H1 (cell line): ENCODE data around the gene CCDC83. TPM values are rescaled to one million over a fixed set of nuclear protein-coding genes. Genes with fewer than 3 reads are reported as not detected.
A peak's percentile ranks its signal among the peaks of the same experiment; 100 is the strongest.

ENCODE experiments used
- CTCF ChIA-PET: fragments of 300-600 bp; sonication (Branson Sonifier 250); formaldehyde crosslinking; loops from one replicate; lab custom pipeline; 2021; ENCODE audit not compliant: partially characterized antibody; lab: Charles Lee
- POLR2A ChIA-PET: fragments of 300-600 bp; sonication (Branson Sonifier 250); formaldehyde crosslinking; loops from one replicate; lab custom pipeline; 2021; ENCODE audit warnings: inconsistent platforms; ENCODE audit not compliant: partially characterized antibody; lab: Charles Lee
- DNase-seq, 2 experiments: peaks; one replicate each; pipeline versions ENCODE4 v3.0.0 to v3.0.0-alpha.2; 2010 to 2022; ENCODE audit warnings: low spot score in 2 of 2, low read depth in 1 of 2, mixed read lengths in 1 of 2
- FAIRE-seq: peaks from 2 replicates; lab custom pipeline; 2011; peaks lifted over from hg19 to GRCh38; lab: Jason Lieb, UNC
- H2AFZ ChIP-seq: 2 replicates; pipeline ENCODE4 v1.8.1; 2012; ENCODE audit warnings: low read length, inconsistent platforms
- H2AK5ac ChIP-seq: 2 replicates; pipeline ENCODE4 v1.6.1; 2013; ENCODE audit warnings: low read depth, low read length
- H2BK120ac ChIP-seq: replicated peaks from 2 replicates; pipeline ENCODE3; 2013; ENCODE audit warnings: low read depth, low read length, inconsistent platforms
- H2BK12ac ChIP-seq: 2 replicates; pipeline ENCODE4 v1.6.1; 2013; ENCODE audit warnings: low read depth, low read length
- H2BK15ac ChIP-seq: 2 replicates; pipeline ENCODE4 v1.6.1; 2013; ENCODE audit warnings: low read length
- H2BK20ac ChIP-seq: 2 replicates; pipeline ENCODE4 v1.6.1; 2013; ENCODE audit warnings: low read length
- H2BK5ac ChIP-seq: 2 replicates; pipeline ENCODE4 v1.6.1; 2013; ENCODE audit warnings: low read depth, low read length
- H3K14ac ChIP-seq: 2 replicates; pipeline ENCODE4 v1.6.1; 2013; ENCODE audit warnings: inconsistent platforms; ENCODE audit not compliant: insufficient read length
- H3K18ac ChIP-seq: 2 replicates; pipeline ENCODE4 v1.6.1; 2013; ENCODE audit warnings: low read length; ENCODE audit errors: extremely low read depth
- H3K23ac ChIP-seq: 2 replicates; pipeline ENCODE4 v1.6.1; 2013; ENCODE audit warnings: inconsistent platforms; ENCODE audit not compliant: insufficient read length
- H3K23me2 ChIP-seq: 2 replicates; pipeline ENCODE4 v1.6.1; 2013; ENCODE audit warnings: low read depth, low read length
- H3K27ac ChIP-seq: 2 replicates; pipeline ENCODE4 v1.6.1; 2011; ENCODE audit warnings: low read depth, low read length, inconsistent platforms
- H3K27me3 ChIP-seq, 4 experiments: replicated peaks in 1 of 4; 1 replicate in 1 of 4; 2 replicates in 3 of 4; pipeline versions ENCODE4 v1.6.1 to v1.8.1; 2011 to 2013; ENCODE audit warnings: low read length in 3 of 4, mild to moderate bottlenecking in 3 of 4, inconsistent platforms in 2 of 4, mixed read lengths in 2 of 4, moderate library complexity in 1 of 4; ENCODE audit not compliant: control insufficient read depth in 3 of 4, insufficient read depth in 3 of 4; ENCODE audit errors: extremely low read depth in 1 of 4
- H3K36me3 ChIP-seq, 4 experiments: 2 replicates each; pipeline versions ENCODE4 v1.6.1 to v1.8.1; 2011 to 2013; ENCODE audit warnings: mild to moderate bottlenecking in 4 of 4, low read length in 3 of 4, moderate library complexity in 2 of 4, control low read depth in 1 of 4, inconsistent platforms in 1 of 4; ENCODE audit not compliant: insufficient read depth in 4 of 4, control insufficient read depth in 2 of 4
- H3K4ac ChIP-seq: replicated peaks from 2 replicates; pipeline ENCODE3; 2013; ENCODE audit warnings: low read length, low read depth, mixed read lengths, inconsistent platforms; ENCODE audit not compliant: insufficient read length
- H3K4me1 ChIP-seq, 4 experiments: replicated peaks in 1 of 4; 1 replicate in 1 of 4; 2 replicates in 3 of 4; pipeline versions ENCODE4 v1.6.1 to v1.8.1; 2011 to 2013; ENCODE audit warnings: low read length in 3 of 4, inconsistent platforms in 2 of 4, mixed read lengths in 1 of 4; ENCODE audit not compliant: insufficient read depth in 4 of 4, control insufficient read depth in 3 of 4
- H3K4me2 ChIP-seq, 2 experiments: 2 replicates each; pipeline versions ENCODE4 v1.6.1 to v1.8.1; 2011 to 2013; ENCODE audit warnings: low read depth in 2 of 2, low read length in 2 of 2, control low read depth in 1 of 2, inconsistent platforms in 1 of 2, mild to moderate bottlenecking in 1 of 2; ENCODE audit not compliant: insufficient read depth in 1 of 2
- H3K4me3 ChIP-seq, 4 experiments: fragments of 200-600, 300-600 bp in 1 of 4; sonication (generic), shearing (Covaris generic), sonication (Bioruptor Twin) in 1 of 4; 2 replicates each; pipeline versions ENCODE4 v1.5.1 to v1.8.1; 2011 to 2016; ENCODE audit warnings: low read length in 4 of 4, low read depth in 3 of 4, control low read depth in 2 of 4, inconsistent platforms in 2 of 4, mild to moderate bottlenecking in 2 of 4, mixed read lengths in 1 of 4, moderate library complexity in 1 of 4; ENCODE audit not compliant: insufficient read depth in 2 of 4; ENCODE audit errors: extremely low read depth in 1 of 4
- H3K56ac ChIP-seq: replicated peaks from 2 replicates; pipeline ENCODE3; 2013; ENCODE audit warnings: low read depth, mild to moderate bottlenecking, mixed read lengths, low read length, inconsistent platforms; ENCODE audit not compliant: insufficient read length
- H3K79me1 ChIP-seq: 2 replicates; pipeline ENCODE4 v1.6.1; 2013; ENCODE audit warnings: low read depth, low read length, control low read depth
- H3K79me2 ChIP-seq, 2 experiments: 2 replicates each; pipeline versions ENCODE4 v1.6.1 to v1.8.1; 2012 to 2013; ENCODE audit warnings: low read length in 2 of 2, mild to moderate bottlenecking in 2 of 2, inconsistent platforms in 1 of 2; ENCODE audit not compliant: insufficient read depth in 2 of 2, control insufficient read depth in 1 of 2
- H3K9ac ChIP-seq, 4 experiments: replicated peaks in 1 of 4; 1 replicate in 1 of 4; 2 replicates in 3 of 4; pipeline versions ENCODE4 v1.6.1 to v1.8.1; 2011 to 2013; ENCODE audit warnings: low read depth in 3 of 4, low read length in 3 of 4, control low read depth in 2 of 4, mild to moderate bottlenecking in 2 of 4, moderate library complexity in 2 of 4, inconsistent platforms in 1 of 4; ENCODE audit errors: extremely low read depth in 1 of 4
- H3K9me3 ChIP-seq, 2 experiments: 2 replicates each; pipeline versions ENCODE4 v1.6.1 to v1.8.1; 2012 to 2013; ENCODE audit warnings: mild to moderate bottlenecking in 2 of 2, moderate library complexity in 2 of 2, control low read depth in 1 of 2, inconsistent platforms in 1 of 2, low read depth in 1 of 2, low read length in 1 of 2, mixed read lengths in 1 of 2; ENCODE audit not compliant: insufficient read depth in 2 of 2
- H4K20me1 ChIP-seq, 2 experiments: replicated peaks in 1 of 2; 2 replicates each; pipeline versions ENCODE3 to v1.8.1; 2011 to 2013; ENCODE audit warnings: inconsistent platforms in 2 of 2, low read length in 2 of 2, mild to moderate bottlenecking in 1 of 2; ENCODE audit not compliant: insufficient read depth in 2 of 2, control insufficient read depth in 1 of 2
- H4K5ac ChIP-seq: 2 replicates; pipeline ENCODE4 v1.6.1; 2013; ENCODE audit warnings: low read length, low read depth, mixed read lengths, inconsistent platforms; ENCODE audit not compliant: insufficient read length
- H4K8ac ChIP-seq: 2 replicates; pipeline ENCODE4 v1.8.0; 2013; ENCODE audit warnings: mild to moderate bottlenecking, moderate library complexity, low read length, inconsistent platforms; ENCODE audit not compliant: insufficient read depth; ENCODE audit errors: extremely low read depth
- H4K91ac ChIP-seq: replicated peaks from 2 replicates; pipeline ENCODE3; 2013; ENCODE audit warnings: low read length, mixed read lengths, inconsistent platforms; ENCODE audit not compliant: insufficient read length
- BCL11A ChIP-seq, 2 experiments: IDR thresholded peaks; one replicate each; pipeline ENCODE4 v1.6.1; 2011; ENCODE audit warnings: low read depth in 2 of 2, low read length in 2 of 2, mild to moderate bottlenecking in 2 of 2
- CBX8 ChIP-seq: fragments of 300-800, 300-1000 bp; sonication (generic); IDR thresholded peaks from 2 replicates; pipeline ENCODE4 v1.7.1; 2016; ENCODE audit warnings: low read depth, low read length, borderline replicate concordance
- JUND ChIP-seq: IDR thresholded peaks from 2 replicates; pipeline ENCODE4 v1.6.1; 2011; ENCODE audit warnings: mild to moderate bottlenecking, improper control_type of control experiment, low read length
- POLR2A ChIP-seq, 2 experiments: IDR thresholded peaks; 1 replicate in 1 of 2; 2 replicates in 1 of 2; pipeline ENCODE4 v1.6.1; 2011; ENCODE audit warnings: low read depth in 2 of 2, low read length in 2 of 2, mild to moderate bottlenecking in 2 of 2; ENCODE audit errors: control extremely low read depth in 1 of 2
- POU5F1 ChIP-seq: IDR thresholded peaks from 2 replicates; pipeline ENCODE4 v1.6.1; 2011; ENCODE audit warnings: low read depth, mild to moderate bottlenecking, low read length, moderate library complexity
- RAD21 ChIP-seq, 2 experiments: IDR thresholded peaks in 1 of 2; conservative IDR thresholded peaks in 1 of 2; 2 replicates each; pipeline ENCODE4 v1.6.1; 2011; ENCODE audit warnings: low read depth in 2 of 2, low read length in 2 of 2, improper control_type of control experiment in 1 of 2, inconsistent platforms in 1 of 2, mild to moderate bottlenecking in 1 of 2, moderate library complexity in 1 of 2
- RBBP5 ChIP-seq: IDR thresholded peaks from 2 replicates; pipeline ENCODE4 v1.7.1; 2012; ENCODE audit warnings: low read depth, mild to moderate bottlenecking, inconsistent platforms, low read length, moderate library complexity, borderline replicate concordance
- TCF12 ChIP-seq: IDR thresholded peaks from 2 replicates; pipeline ENCODE4 v1.6.1; 2011; ENCODE audit warnings: low read depth, mild to moderate bottlenecking, low read length
- YY1 ChIP-seq: IDR thresholded peaks from 2 replicates; pipeline ENCODE4 v1.6.1; 2011; ENCODE audit warnings: low read depth, mild to moderate bottlenecking, low read length
- WGBS, 2 experiments: shearing (Covaris generic) in 1 of 2; methylation state at CpG; one replicate each; pipeline versions ENCODE4 v1.1.6 to v1.1.7; 2013 to 2015; ENCODE audit warnings: low lambda C conversion rate in 2 of 2, mixed read lengths in 2 of 2, inconsistent platforms in 1 of 2, low coverage in 1 of 2, missing lambda C conversion rate in 1 of 2; ENCODE audit not compliant: insufficient replicate concordance in 2 of 2, insufficient coverage in 1 of 2, insufficient read length in 1 of 2; ENCODE audit errors: extremely low coverage in 1 of 2, missing lambda C conversion rate in 1 of 2; 5-methylcytosine and 5-hydroxymethylcytosine counted together
- polyA plus RNA-seq, 7 experiments: library from polyadenylated mRNA; depleted of rRNA in 3 of 7; stranded (reverse) in 5 of 7; unstranded in 2 of 7; fragments of >200 nt in 5 of 7; fragments of 200-250 nt in 2 of 7; gene quantifications; 1 replicate in 5 of 7; 2 replicates in 1 of 7; 4 replicates in 1 of 7; pipeline versions ENCODE4 v1.2.1 to v1.2.3, GENCODE V29; 2011 to 2013; ENCODE audit warnings: missing spikeins in 2 of 7, mixed read lengths in 2 of 7
- total RNA-seq: library from RNA; stranded (reverse); fragmentation: NEBNext Ultra II Directional; extraction: Animal tissue kit (Norgen Biotek cat#: 25700); gene quantifications from 2 replicates; pipeline ENCODE4 v1.2.1, GENCODE V29; 2021
- TF ChIP-seq, protein P1 (sequence below), 3 experiments: IDR thresholded peaks; 1 replicate in 2 of 3; 2 replicates in 1 of 3; pipeline versions ENCODE4 v1.5.1 to v1.6.1; 2011; ENCODE audit warnings: low read length in 3 of 3, mild to moderate bottlenecking in 3 of 3, inconsistent platforms in 2 of 3, low read depth in 1 of 3, moderate library complexity in 1 of 3; ENCODE audit not compliant: insufficient read depth in 1 of 3; ENCODE audit errors: control extremely low read depth in 1 of 3

CCDC83 gene
- total and polyA plus RNA-seq, 2 of the 8 experiments (the other 6 are each of a cell fraction or from before 2014, with no cell fraction given), result not detected

DNA sequence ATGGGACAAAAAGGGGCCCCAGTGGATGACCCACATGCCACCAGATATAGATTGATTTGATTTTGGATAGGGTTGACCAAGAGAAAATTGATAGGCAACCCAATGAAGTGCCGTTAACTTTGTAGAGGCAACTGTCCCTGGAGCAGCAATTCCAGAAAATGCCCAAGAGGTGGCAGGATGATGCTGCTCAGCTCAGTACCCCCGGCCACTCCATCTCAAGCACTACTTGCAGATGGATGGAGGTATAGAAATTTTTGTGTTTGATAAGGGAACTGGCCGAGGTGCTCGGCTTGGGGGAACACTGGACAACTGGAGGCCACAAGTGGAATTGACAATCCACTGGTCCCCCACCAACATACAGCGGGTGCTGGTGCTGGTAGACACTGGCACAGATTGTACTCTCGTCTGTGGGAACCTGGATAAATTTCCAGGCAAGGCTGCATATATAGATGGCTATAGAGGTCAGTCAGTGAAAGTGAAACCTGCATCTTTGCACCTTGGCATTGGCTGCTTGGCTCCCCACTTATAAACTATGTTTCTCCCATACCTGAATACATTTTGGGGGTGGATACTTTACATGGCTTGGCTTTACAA, 86.3 kb downstream of the CCDC83 start:
- H2BK15ac ChIP-seq, result no peak overlapping the region
- H3K23me2 ChIP-seq, result no peaks in the 10 kb centered on the region
- H3K23ac ChIP-seq, result no peak overlapping the region
- POLR2A ChIA-PET, result no interaction called here
- no peak for TF ChIP-seq RBBP5
- TF ChIP-seq TCF12, result no peak
- TF ChIP-seq, protein P1, sequence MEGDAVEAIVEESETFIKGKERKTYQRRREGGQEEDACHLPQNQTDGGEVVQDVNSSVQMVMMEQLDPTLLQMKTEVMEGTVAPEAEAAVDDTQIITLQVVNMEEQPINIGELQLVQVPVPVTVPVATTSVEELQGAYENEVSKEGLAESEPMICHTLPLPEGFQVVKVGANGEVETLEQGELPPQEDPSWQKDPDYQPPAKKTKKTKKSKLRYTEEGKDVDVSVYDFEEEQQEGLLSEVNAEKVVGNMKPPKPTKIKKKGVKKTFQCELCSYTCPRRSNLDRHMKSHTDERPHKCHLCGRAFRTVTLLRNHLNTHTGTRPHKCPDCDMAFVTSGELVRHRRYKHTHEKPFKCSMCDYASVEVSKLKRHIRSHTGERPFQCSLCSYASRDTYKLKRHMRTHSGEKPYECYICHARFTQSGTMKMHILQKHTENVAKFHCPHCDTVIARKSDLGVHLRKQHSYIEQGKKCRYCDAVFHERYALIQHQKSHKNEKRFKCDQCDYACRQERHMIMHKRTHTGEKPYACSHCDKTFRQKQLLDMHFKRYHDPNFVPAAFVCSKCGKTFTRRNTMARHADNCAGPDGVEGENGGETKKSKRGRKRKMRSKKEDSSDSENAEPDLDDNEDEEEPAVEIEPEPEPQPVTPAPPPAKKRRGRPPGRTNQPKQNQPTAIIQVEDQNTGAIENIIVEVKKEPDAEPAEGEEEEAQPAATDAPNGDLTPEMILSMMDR (IDR thresholded peaks at IDR 0.05; ENCODE audit: control extremely low read depth in 1 of 3, insufficient read depth in 1 of 3, low read depth in 1 of 3, low read length in 3 of 3), result peak; percentile 69 to 77 (median 71)
- TF ChIP-seq POU5F1, result no peak
- TF ChIP-seq CBX8, result no peak
- TF ChIP-seq RAD21 (IDR thresholded peaks at IDR 0.05 in 1 of 2, conservative IDR thresholded peaks at IDR 0.05 in 1 of 2; ENCODE audit: low read depth in 2 of 2, low read length in 2 of 2), result peak; percentile 89
- no peak for TF ChIP-seq JUND
- TF ChIP-seq BCL11A (IDR thresholded peaks at IDR 0.05; ENCODE audit: low read depth in 2 of 2, low read length in 2 of 2), result no peak
- TF ChIP-seq YY1, result 0 out of 2 replicates have a peak, but pooled peaks have one; percentile 19
- TF ChIP-seq POLR2A (IDR thresholded peaks at IDR 0.05; ENCODE audit: control extremely low read depth in 1 of 2, low read depth in 2 of 2, low read length in 2 of 2), result no peak
- TF ChIP-seq, all 59 proteins: peak for 3
- no peak overlapping the region for H3K14ac ChIP-seq
- H3K79me1 ChIP-seq, result no peaks in the 10 kb centered on the region
- H4K91ac ChIP-seq, result no peak overlapping the region
- no peak overlapping the region for H4K5ac ChIP-seq
- H2BK5ac ChIP-seq, result no peak overlapping the region
- H4K20me1 ChIP-seq, result no peaks in the 10 kb centered on the region
- peak; percentile 84 for FAIRE-seq
- H2BK120ac ChIP-seq, result no peak overlapping the region
- no peak overlapping the region for H3K4me3 ChIP-seq
- no peak overlapping the region for H2AK5ac ChIP-seq
- CTCF ChIA-PET, result interaction anchor here (0.8 to 2.1 kb wide), 8 partner anchors 13 to 353 kb away, joined by 3 to 5 read pairs (median 4); no protein-coding TSS in a partner anchor
- no peaks in the 10 kb centered on the region; a peak in 1 of 4 replicates for H3K9me3 ChIP-seq
- no peak overlapping the region for H3K27ac ChIP-seq
- no peak overlapping the region for H3K4ac ChIP-seq
- WGBS, 2 experiments, result 77% methylated on average over 6 of the region's 6 CpGs; no CpG with 5 or more reads in 1 of the 2 experiments
- H3K79me2 ChIP-seq, result no peaks in the 10 kb centered on the region
- no peaks in the 10 kb centered on the region for H3K36me3 ChIP-seq
- no peak overlapping the region for H3K56ac ChIP-seq
- no peaks in the 10 kb centered on the region for H3K4me1 ChIP-seq
- H2AFZ ChIP-seq, result no peak overlapping the region
- no peak overlapping the region for H2BK20ac ChIP-seq
- H3K4me2 ChIP-seq, result no peak overlapping the region
- H2BK12ac ChIP-seq, result no peak overlapping the region
- no peak overlapping the region for H3K18ac ChIP-seq
- H4K8ac ChIP-seq, result no peak overlapping the region
- H3K27me3 ChIP-seq, result no peaks in the 10 kb centered on the region
- DNase-seq, result peak; percentile 29 to 58
- no peak overlapping the region for H3K9ac ChIP-seq
